GM19239 (cell line): ENCODE results near the gene NLRP3.

Experiments
- DNase-seq: peaks from one replicate; pipeline ENCODE4 v3.0.0; 2011; ENCODE audit warnings: low spot score; ENCODE audit not compliant: insufficient read length
- FAIRE-seq: peaks from 2 replicates; lab custom pipeline; 2011; peaks lifted over from hg19 to GRCh38; lab: Jason Lieb, UNC

The NLRP3 gene

GRCh38 chr1:247434005-247434404 is 18.0 kb downstream of the NLRP3 start:
- FAIRE-seq: no peak
- no peak for DNase-seq

- FAIRE-seq (no peak), DNase-seq (no peak)
Observed at GRCh38 chr1:247435030-247435758, 19.2 kb downstream of the NLRP3 start.

GRCh38 chr1:247435759-247436147 is 19.8 kb downstream of the NLRP3 start:
- DNase-seq: no peak
- FAIRE-seq: no peak

GRCh38 chr1:247437551-247438505 is 21.9 kb downstream of the NLRP3 start:
- FAIRE-seq: peak; percentile 28
- no peak for DNase-seq

- DNase-seq (peak; percentile 18), FAIRE-seq (peak; percentile 78)
Observed at GRCh38 chr1:247440001-247440620, 24.1 kb downstream of the NLRP3 start.

- FAIRE-seq (no peak), DNase-seq (no peak)
Observed at GRCh38 chr1:247441606-247442005, 25.6 kb downstream of the NLRP3 start.

- DNase-seq (no peak), FAIRE-seq (no peak)
Observed at GRCh38 chr1:247442164-247442563, 26.2 kb downstream of the NLRP3 start.

GRCh38 chr1:247443641-247444040 is 27.7 kb downstream of the NLRP3 start:
- FAIRE-seq: no peak
- DNase-seq: no peak

GRCh38 chr1:247444571-247444970 is 28.6 kb downstream of the NLRP3 start:
- DNase-seq (no peak), FAIRE-seq (no peak)

- FAIRE-seq (no peak), DNase-seq (no peak)
Observed at GRCh38 chr1:247445526-247446356, 29.8 kb downstream of the NLRP3 start.

GRCh38 chr1:247447162-247447909 is 31.4 kb downstream of the NLRP3 start:
- no peak for FAIRE-seq
- DNase-seq: no peak

- FAIRE-seq (no peak), DNase-seq (no peak)
Observed at GRCh38 chr1:247448107-247448791, 32.3 kb downstream of the NLRP3 start.

- DNase-seq (no peak), FAIRE-seq (no peak)
Observed at GRCh38 chr1:247451388-247452010, 35.5 kb downstream of the NLRP3 start.

GRCh38 chr1:247452447-247453039 is 36.6 kb downstream of the NLRP3 start:
- no peak for DNase-seq
- no peak for FAIRE-seq

- DNase-seq (no peak), FAIRE-seq (no peak)
Observed at GRCh38 chr1:247453245-247453644, 37.3 kb downstream of the NLRP3 start.

GRCh38 chr1:247453997-247454396 is 38.0 kb downstream of the NLRP3 start:
- FAIRE-seq (no peak), DNase-seq (no peak)

- FAIRE-seq (no peak), DNase-seq (no peak)
Observed at GRCh38 chr1:247456021-247456420, 40.0 kb downstream of the NLRP3 start.
